ENCODE results near the gene CDSN. TPM values are rescaled to one million over a fixed set of nuclear protein-coding genes. Genes with fewer than 3 reads are reported as not detected.
A peak's percentile ranks its signal among the peaks of the same experiment; 100 is the strongest.

Gene CDSN
- total RNA-seq, 4 donors from 2014 or later, result not detected

DNA sequence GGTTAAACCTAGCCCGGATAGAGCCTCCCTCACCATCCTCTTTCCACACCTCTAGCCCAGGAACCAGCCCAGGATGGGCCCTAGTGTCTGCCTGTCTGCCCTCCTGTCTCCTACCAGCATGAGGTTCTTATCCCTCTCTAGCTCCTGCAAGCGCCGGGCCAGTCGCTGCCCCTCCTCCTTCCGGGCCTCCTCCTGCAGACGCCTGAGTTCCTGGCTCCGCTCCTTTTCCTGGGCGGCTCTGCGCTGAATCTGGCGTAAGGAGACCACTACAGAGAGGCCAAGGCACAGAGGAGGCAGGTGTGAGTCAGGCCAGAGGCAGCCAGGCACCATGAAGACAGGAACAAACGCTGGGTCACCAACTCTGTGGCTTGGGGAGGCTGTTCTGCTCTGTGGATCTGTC lies 22.9 kb upstream of the CDSN start:
- DNase-seq (ENCODE audit: low spot score), result no peak
- peak; percentile 65 for ATAC-seq (ENCODE audit: low FRiP score)
- TF ChIP-seq, protein P1, sequence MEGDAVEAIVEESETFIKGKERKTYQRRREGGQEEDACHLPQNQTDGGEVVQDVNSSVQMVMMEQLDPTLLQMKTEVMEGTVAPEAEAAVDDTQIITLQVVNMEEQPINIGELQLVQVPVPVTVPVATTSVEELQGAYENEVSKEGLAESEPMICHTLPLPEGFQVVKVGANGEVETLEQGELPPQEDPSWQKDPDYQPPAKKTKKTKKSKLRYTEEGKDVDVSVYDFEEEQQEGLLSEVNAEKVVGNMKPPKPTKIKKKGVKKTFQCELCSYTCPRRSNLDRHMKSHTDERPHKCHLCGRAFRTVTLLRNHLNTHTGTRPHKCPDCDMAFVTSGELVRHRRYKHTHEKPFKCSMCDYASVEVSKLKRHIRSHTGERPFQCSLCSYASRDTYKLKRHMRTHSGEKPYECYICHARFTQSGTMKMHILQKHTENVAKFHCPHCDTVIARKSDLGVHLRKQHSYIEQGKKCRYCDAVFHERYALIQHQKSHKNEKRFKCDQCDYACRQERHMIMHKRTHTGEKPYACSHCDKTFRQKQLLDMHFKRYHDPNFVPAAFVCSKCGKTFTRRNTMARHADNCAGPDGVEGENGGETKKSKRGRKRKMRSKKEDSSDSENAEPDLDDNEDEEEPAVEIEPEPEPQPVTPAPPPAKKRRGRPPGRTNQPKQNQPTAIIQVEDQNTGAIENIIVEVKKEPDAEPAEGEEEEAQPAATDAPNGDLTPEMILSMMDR (IDR thresholded peaks at IDR 0.05), result no peak

DNA sequence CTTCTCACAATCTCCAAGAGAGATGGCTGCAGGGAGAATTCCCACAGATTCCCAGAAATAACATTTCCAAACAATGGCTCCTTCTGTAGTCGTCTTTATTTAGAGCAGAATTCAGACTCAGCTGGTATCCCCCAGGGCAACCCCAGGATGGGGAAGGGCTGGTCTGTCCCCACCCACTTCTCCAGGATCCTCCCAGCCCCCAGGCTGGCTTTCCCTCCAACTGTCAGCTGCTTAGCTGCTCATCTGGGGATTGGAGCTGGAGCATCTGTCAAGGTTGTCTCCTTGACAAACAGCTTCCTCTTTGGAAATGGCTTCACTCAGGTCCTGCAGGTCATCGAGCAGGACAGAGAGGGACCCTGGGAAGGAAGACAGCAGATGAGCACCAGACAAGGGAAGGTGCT lies 22.1 kb upstream of the CDSN start:
- TF ChIP-seq, protein P1 (IDR thresholded peaks at IDR 0.05), result no peak
- ATAC-seq (ENCODE audit: low FRiP score) (no peak), DNase-seq (ENCODE audit: low spot score) (no peak)

DNA sequence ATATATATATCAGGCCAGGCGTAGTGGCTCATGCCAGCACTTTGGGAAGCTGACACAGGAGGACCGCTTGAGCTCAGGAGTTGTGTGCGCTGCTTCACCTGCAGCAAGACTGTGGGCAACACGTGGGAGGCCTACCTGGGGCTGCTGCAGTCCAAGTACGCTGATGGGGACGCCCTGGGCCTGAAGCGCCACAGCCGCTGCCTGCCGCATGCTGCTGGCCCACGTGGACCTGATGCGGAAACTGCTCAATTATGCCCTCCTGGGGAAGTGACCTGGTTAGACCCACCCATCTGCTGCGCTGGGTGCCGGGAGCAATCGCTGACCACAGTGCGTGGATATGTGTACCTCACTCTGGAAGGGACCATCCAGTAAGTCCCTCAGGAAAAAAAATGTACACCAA lies 20.4 kb upstream of the CDSN start:
- DNase-seq (ENCODE audit: low spot score) (no peak), ATAC-seq (ENCODE audit: low FRiP score) (no peak)
- TF ChIP-seq, protein P1 (IDR thresholded peaks at IDR 0.05), result no peak

DNA sequence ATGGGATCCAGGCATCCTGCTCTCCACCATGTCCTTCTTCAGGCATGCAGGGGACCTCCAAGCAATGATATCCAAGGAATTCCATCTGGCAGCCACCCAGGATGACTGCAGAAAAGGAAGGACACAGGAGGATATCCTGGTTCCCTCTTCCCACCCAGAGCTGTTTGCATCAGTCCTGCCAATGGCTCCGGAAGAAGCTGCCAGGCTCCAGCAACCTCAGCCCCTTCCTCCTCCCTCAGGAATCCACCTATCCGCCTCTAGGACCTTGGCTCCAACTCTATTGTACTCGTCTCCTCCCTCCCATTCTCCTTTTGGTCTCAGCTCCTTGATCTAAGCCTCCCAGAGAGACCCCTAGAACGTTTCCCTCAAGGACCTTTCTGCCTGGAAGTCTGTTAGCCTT lies 19.4 kb upstream of the CDSN start:
- DNase-seq (ENCODE audit: low spot score), result no peak
- no peak for ATAC-seq (ENCODE audit: low FRiP score)
- TF ChIP-seq, protein P1 (IDR thresholded peaks at IDR 0.05), result no peak

DNA sequence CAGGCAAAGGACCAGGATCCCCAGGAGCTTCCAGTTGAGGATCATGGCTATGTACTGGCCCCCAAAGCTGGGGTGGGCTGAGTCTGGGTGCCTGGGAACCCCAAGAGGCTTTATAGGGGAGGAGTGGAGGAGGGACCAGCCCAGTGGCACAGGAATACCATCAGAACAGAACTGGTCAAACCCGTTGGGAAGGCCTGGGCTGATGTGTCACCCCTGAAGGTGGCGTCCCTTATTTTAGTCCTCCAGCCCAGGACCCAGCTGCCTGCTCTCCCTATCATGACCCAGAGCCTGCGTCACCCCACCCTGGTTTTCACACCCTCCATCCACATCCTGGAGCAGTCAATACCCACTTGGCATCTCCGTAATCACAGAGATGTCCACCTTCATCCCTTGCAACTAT lies 18.7 kb upstream of the CDSN start, which contains the start of gene PSORS1C2:
Gene PSORS1C2, minus strand, starts transcription at position 85 of the 400 bp plus-strand sequence. Its CDS starts 40 bp downstream, at position 45.
- DNase-seq (ENCODE audit: low spot score), result no peak
- ATAC-seq (ENCODE audit: low FRiP score), result no peak
- TF ChIP-seq, protein P1 (IDR thresholded peaks at IDR 0.05), result no peak

DNA sequence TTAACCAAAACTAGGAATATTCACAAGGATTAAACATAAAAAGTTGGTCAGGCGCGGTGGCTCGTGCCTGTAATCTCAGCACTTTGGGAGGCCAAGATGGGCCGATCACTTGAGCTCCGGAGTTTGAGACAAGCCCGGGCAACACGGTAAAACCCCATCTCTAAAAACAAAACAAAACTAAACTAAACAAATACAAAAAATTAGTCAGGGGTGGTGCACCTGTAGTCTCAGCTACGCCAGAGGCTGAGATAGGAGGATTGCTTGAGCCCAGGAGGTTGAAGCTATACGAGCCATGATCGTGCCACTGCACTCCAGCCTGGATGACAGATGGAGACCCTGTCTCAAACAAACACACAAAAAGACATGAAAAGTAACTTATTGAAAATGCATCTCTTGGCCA lies 15.5 kb upstream of the CDSN start:
- ATAC-seq (ENCODE audit: low FRiP score) (no peak), DNase-seq (ENCODE audit: low spot score) (no peak)
- TF ChIP-seq, protein P1 (IDR thresholded peaks at IDR 0.05), result no peak

DNA sequence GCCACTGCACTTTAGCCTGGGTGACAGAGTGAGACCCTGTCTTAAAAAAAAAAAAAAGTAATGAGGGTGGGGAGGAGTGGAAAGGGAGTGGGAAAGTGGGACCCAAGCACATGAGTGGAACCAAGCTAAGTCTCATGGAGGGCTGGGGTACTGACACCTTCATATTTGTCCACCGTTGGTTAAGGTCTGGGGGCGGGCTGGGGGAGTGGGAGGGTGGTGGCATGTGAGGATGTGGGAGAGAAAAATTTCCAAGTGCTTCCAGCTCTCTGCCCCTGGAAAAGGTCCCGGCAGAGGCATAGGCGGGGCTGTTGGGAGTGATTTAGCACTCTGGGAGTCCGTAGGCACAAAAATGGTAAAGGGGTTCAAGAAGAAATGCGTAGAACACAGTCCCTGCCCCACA lies 12.6 kb upstream of the CDSN start:
- ATAC-seq (ENCODE audit: low FRiP score), result no peak
- DNase-seq (ENCODE audit: low spot score), result no peak
- TF ChIP-seq, protein P1 (IDR thresholded peaks at IDR 0.05), result no peak

Measured in omental fat pad (tissue), 4 donors.